Measurements from ENCODE around the gene KCNK1.
"Not testable (repeated sequence)": the region's sequence is repeated elsewhere in the genome, so short reads cannot be mapped to it uniquely, and the experiment has no call there.

The KCNK1 gene

GRCh38 chr1:233673261-233673946, 59.5 kb downstream of the KCNK1 start:
- Histone ChIP-seq H3K27ac (ENCODE audit: low read depth, low read length) (no peak overlapping the region), H3K9me3 (ENCODE audit: control insufficient read depth in 5 of 5, low read length in 5 of 5) (no peaks in the 10 kb centered on the region), H3K27me3 (ENCODE audit: control insufficient read depth in 5 of 5, insufficient read depth in 4 of 5, low read length in 5 of 5) (no peaks in the 10 kb centered on the region), H3K36me3 (ENCODE audit: control insufficient read depth in 5 of 5, insufficient read depth in 5 of 5, low read length in 5 of 5) (no peaks in the 10 kb centered on the region), H3K4me3 (ENCODE audit: low read depth in 1 of 5, low read length in 5 of 5) (no peak overlapping the region), H3K9ac (ENCODE audit: low read length in 5 of 5) (no peak overlapping the region), H3K4me1 (ENCODE audit: control insufficient read depth in 5 of 5, insufficient read depth in 5 of 5, low read length in 5 of 5) (no peaks in the 10 kb centered on the region)

- Histone ChIP-seq H3K27me3 (ENCODE audit: control insufficient read depth in 5 of 5, insufficient read depth in 4 of 5, low read length in 5 of 5) (no peaks in the 10 kb centered on the region), H3K27ac (ENCODE audit: low read depth, low read length) (no peak overlapping the region), H3K9ac (ENCODE audit: low read length in 5 of 5) (no peak overlapping the region)
Observed at GRCh38 chr1:233673947-233674431, 60.1 kb downstream of the KCNK1 start.

GRCh38 chr1:233675446-233675845, 61.5 kb downstream of the KCNK1 start:
- H3K4me3 ChIP-seq (ENCODE audit: low read depth in 1 of 5, low read length in 5 of 5), result no peak overlapping the region
- H3K27ac ChIP-seq (ENCODE audit: low read depth, low read length), result no peak overlapping the region
- H3K27me3 ChIP-seq (ENCODE audit: control insufficient read depth in 5 of 5, insufficient read depth in 4 of 5, low read length in 5 of 5), result no peaks in the 10 kb centered on the region
- H3K36me3 ChIP-seq (ENCODE audit: control insufficient read depth in 5 of 5, insufficient read depth in 5 of 5, low read length in 5 of 5), result no peaks in the 10 kb centered on the region
- no peaks in the 10 kb centered on the region for H3K9me3 ChIP-seq (ENCODE audit: control insufficient read depth in 5 of 5, low read length in 5 of 5)
- no peaks in the 10 kb centered on the region for H3K4me1 ChIP-seq (ENCODE audit: control insufficient read depth in 5 of 5, insufficient read depth in 5 of 5, low read length in 5 of 5)
- H3K9ac ChIP-seq (ENCODE audit: low read length in 5 of 5), result no peak overlapping the region

More at GRCh38 chr1:233673947-233674431, 60.1 kb downstream of the KCNK1 start:
- Histone ChIP-seq H3K4me3 (ENCODE audit: low read depth in 1 of 5, low read length in 5 of 5) (no peak overlapping the region), H3K4me1 (ENCODE audit: control insufficient read depth in 5 of 5, insufficient read depth in 5 of 5, low read length in 5 of 5) (no peaks in the 10 kb centered on the region), H3K9me3 (ENCODE audit: control insufficient read depth in 5 of 5, low read length in 5 of 5) (no peaks in the 10 kb centered on the region), H3K36me3 (ENCODE audit: control insufficient read depth in 5 of 5, insufficient read depth in 5 of 5, low read length in 5 of 5) (no peaks in the 10 kb centered on the region)

- H3K9me3 ChIP-seq (ENCODE audit: control insufficient read depth in 5 of 5, low read length in 5 of 5), result no peaks in the 10 kb centered on the region
Observed at GRCh38 chr1:233675893-233676292, 62.0 kb downstream of the KCNK1 start.

GRCh38 chr1:233677690-233678354, 63.9 kb downstream of the KCNK1 start:
- Histone ChIP-seq H3K27ac (ENCODE audit: low read depth, low read length) (no peak overlapping the region), H3K4me1 (ENCODE audit: control insufficient read depth in 5 of 5, insufficient read depth in 5 of 5, low read length in 5 of 5) (no peaks in the 10 kb centered on the region), H3K9ac (ENCODE audit: low read length in 5 of 5) (no peak overlapping the region), H3K9me3 (ENCODE audit: control insufficient read depth in 5 of 5, low read length in 5 of 5) (no peaks in the 10 kb centered on the region), H3K36me3 (ENCODE audit: control insufficient read depth in 5 of 5, insufficient read depth in 5 of 5, low read length in 5 of 5) (no peaks in the 10 kb centered on the region), H3K4me3 (ENCODE audit: low read depth in 1 of 5, low read length in 5 of 5) (no peak overlapping the region), H3K27me3 (ENCODE audit: control insufficient read depth in 5 of 5, insufficient read depth in 4 of 5, low read length in 5 of 5) (no peaks in the 10 kb centered on the region)

More at GRCh38 chr1:233675893-233676292, 62.0 kb downstream of the KCNK1 start:
- H3K9ac ChIP-seq (ENCODE audit: low read length in 5 of 5), result no peak overlapping the region
- no peak overlapping the region for H3K4me3 ChIP-seq (ENCODE audit: low read depth in 1 of 5, low read length in 5 of 5)
- H3K36me3 ChIP-seq (ENCODE audit: control insufficient read depth in 5 of 5, insufficient read depth in 5 of 5, low read length in 5 of 5), result no peaks in the 10 kb centered on the region
- no peaks in the 10 kb centered on the region for H3K27me3 ChIP-seq (ENCODE audit: control insufficient read depth in 5 of 5, insufficient read depth in 4 of 5, low read length in 5 of 5)
- H3K4me1 ChIP-seq (ENCODE audit: control insufficient read depth in 5 of 5, insufficient read depth in 5 of 5, low read length in 5 of 5), result no peaks in the 10 kb centered on the region
- H3K27ac ChIP-seq (ENCODE audit: low read depth, low read length), result no peak overlapping the region

- no peaks in the 10 kb centered on the region for H3K4me1 ChIP-seq (ENCODE audit: control insufficient read depth in 5 of 5, insufficient read depth in 5 of 5, low read length in 5 of 5)
- no peak overlapping the region for H3K4me3 ChIP-seq (ENCODE audit: low read depth in 1 of 5, low read length in 5 of 5)
- no peak overlapping the region for H3K9ac ChIP-seq (ENCODE audit: low read length in 5 of 5)
- H3K27me3 ChIP-seq (ENCODE audit: control insufficient read depth in 5 of 5, insufficient read depth in 4 of 5, low read length in 5 of 5), result no peaks in the 10 kb centered on the region
- H3K36me3 ChIP-seq (ENCODE audit: control insufficient read depth in 5 of 5, insufficient read depth in 5 of 5, low read length in 5 of 5), result no peaks in the 10 kb centered on the region
- H3K27ac ChIP-seq (ENCODE audit: low read depth, low read length), result no peak overlapping the region
- no peaks in the 10 kb centered on the region for H3K9me3 ChIP-seq (ENCODE audit: control insufficient read depth in 5 of 5, low read length in 5 of 5)
Observed at GRCh38 chr1:233679030-233679429, 65.1 kb downstream of the KCNK1 start.

GRCh38 chr1:233679591-233680373, 65.9 kb downstream of the KCNK1 start:
- Histone ChIP-seq H3K9me3 (ENCODE audit: control insufficient read depth in 5 of 5, low read length in 5 of 5) (no peaks in the 10 kb centered on the region), H3K4me1 (ENCODE audit: control insufficient read depth in 5 of 5, insufficient read depth in 5 of 5, low read length in 5 of 5) (no peaks in the 10 kb centered on the region), H3K27me3 (ENCODE audit: control insufficient read depth in 5 of 5, insufficient read depth in 4 of 5, low read length in 5 of 5) (no peaks in the 10 kb centered on the region), H3K4me3 (ENCODE audit: low read depth in 1 of 5, low read length in 5 of 5) (no peak overlapping the region), H3K36me3 (ENCODE audit: control insufficient read depth in 5 of 5, insufficient read depth in 5 of 5, low read length in 5 of 5) (no peaks in the 10 kb centered on the region), H3K27ac (ENCODE audit: low read depth, low read length) (no peak overlapping the region), H3K9ac (ENCODE audit: low read length in 5 of 5) (no peak overlapping the region)

- H3K4me3 ChIP-seq (ENCODE audit: low read depth in 1 of 5, low read length in 5 of 5), result no peak overlapping the region
- no peaks in the 10 kb centered on the region for H3K27me3 ChIP-seq (ENCODE audit: control insufficient read depth in 5 of 5, insufficient read depth in 4 of 5, low read length in 5 of 5)
- H3K9ac ChIP-seq (ENCODE audit: low read length in 5 of 5), result no peak overlapping the region
- no peaks in the 10 kb centered on the region for H3K4me1 ChIP-seq (ENCODE audit: control insufficient read depth in 5 of 5, insufficient read depth in 5 of 5, low read length in 5 of 5)
- no peaks in the 10 kb centered on the region for H3K36me3 ChIP-seq (ENCODE audit: control insufficient read depth in 5 of 5, insufficient read depth in 5 of 5, low read length in 5 of 5)
- H3K27ac ChIP-seq (ENCODE audit: low read depth, low read length), result no peak overlapping the region
- no peaks in the 10 kb centered on the region for H3K9me3 ChIP-seq (ENCODE audit: control insufficient read depth in 5 of 5, low read length in 5 of 5)
Observed at GRCh38 chr1:233681285-233681684, 67.4 kb downstream of the KCNK1 start.

- not testable (repeated sequence) for H3K36me3 ChIP-seq (ENCODE audit: control insufficient read depth in 5 of 5, insufficient read depth in 5 of 5, low read length in 5 of 5); H3K27ac ChIP-seq (ENCODE audit: low read depth, low read length); H3K4me3 ChIP-seq (ENCODE audit: low read depth in 1 of 5, low read length in 5 of 5); H3K9me3 ChIP-seq (ENCODE audit: control insufficient read depth in 5 of 5, low read length in 5 of 5); H3K4me1 ChIP-seq (ENCODE audit: control insufficient read depth in 5 of 5, insufficient read depth in 5 of 5, low read length in 5 of 5); H3K9ac ChIP-seq (ENCODE audit: low read length in 5 of 5); H3K27me3 ChIP-seq (ENCODE audit: control insufficient read depth in 5 of 5, insufficient read depth in 4 of 5, low read length in 5 of 5)
Observed at GRCh38 chr1:233686653-233687052, 72.7 kb downstream of the KCNK1 start.
